OCI-LY3 (cell line): ENCODE measurements around the gene RPRML.

Experiments
- CTCF ChIP-seq: fragments of 200-600, 300-600 bp; sonication (generic); IDR thresholded peaks from 2 replicates; pipeline ENCODE4 v1.5.1; 2014; ENCODE audit warnings: antibody characterized with exemption, low read length, low read depth
- EZH2phosphoT487 ChIP-seq: fragments of 200-600 bp; shearing (Covaris generic); IDR thresholded peaks from 2 replicates; pipeline ENCODE4 v1.6.1; 2018; ENCODE audit warnings: antibody characterized with exemption, mixed run types, low read depth

DNA sequence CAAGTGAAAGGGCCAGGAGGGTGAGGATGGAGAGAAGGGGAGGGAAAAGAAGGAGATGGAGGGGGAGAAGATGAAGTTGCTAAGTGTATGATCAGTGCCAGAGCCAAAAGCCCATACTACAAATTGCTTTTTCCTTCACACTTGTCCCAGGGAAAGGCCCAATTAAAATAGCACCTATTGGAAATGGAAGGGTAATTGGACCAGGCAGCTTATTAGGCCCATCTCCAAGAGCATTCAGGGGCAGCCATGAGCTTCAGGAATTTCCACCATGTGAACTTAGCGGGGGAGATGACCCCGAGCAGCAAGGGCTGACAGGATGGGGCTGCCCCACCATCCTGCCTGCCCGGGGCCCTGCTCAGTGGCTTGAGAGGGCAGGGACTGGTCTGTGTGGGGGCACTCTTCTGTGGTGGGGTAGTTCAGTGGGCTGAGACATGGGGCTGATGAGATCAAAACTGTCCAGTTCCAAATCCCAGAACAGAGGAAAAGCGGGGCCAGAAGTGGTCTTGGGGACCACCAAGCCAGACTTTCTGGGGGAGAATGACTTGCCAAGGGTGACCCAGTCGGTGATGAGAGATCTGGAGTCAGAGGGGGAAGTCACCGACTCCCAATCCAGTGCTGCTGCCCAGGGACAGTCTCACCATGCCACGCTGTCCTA is 28.6 kb downstream of the RPRML start:
- no peak for TF ChIP-seq CTCF
- no peak for TF ChIP-seq EZH2phosphoT487
